Activated T-helper 2 cell treated with anti-CD3 and anti-CD28 coated beads, Interferon-gamma antibody, Interleukin-2, Interleukin-4, amounts not matched to agents 10 μg/mL and 5 μg/mL and 100 μg/mL, durations not matched to agents 14 hours and 24 hours and 36 hours (primary cell): ENCODE results near the gene SLC25A29. TPM values are rescaled to one million over a fixed set of nuclear protein-coding genes. Genes with fewer than 3 reads are reported as not detected.
"Not testable (repeated sequence)": the region's sequence is repeated elsewhere in the genome, so short reads cannot be mapped to it uniquely, and the experiment has no call there.

Experiments used
- DNase-seq: peaks from one replicate; pipeline ENCODE4 v3.0.0; 2021; ENCODE audit warnings: low spot score
- H3K27ac Mint-ChIP-seq: one replicate; pipeline ENCODE4 v1.8.0; 2021; ENCODE audit warnings: mixed read lengths
- H3K27me3 Mint-ChIP-seq: one replicate; pipeline ENCODE4 v1.8.0; 2021; ENCODE audit warnings: low read depth, mixed read lengths
- H3K36me3 Mint-ChIP-seq: one replicate; pipeline ENCODE4 v1.8.0; 2021; ENCODE audit warnings: low read depth, mixed read lengths
- H3K4me1 Mint-ChIP-seq: one replicate; pipeline ENCODE4 v1.8.0; 2021; ENCODE audit warnings: low read depth, mixed read lengths
- H3K4me3 Mint-ChIP-seq: one replicate; pipeline ENCODE4 v1.8.0; 2021; ENCODE audit warnings: low read depth, mild to moderate bottlenecking, moderate library complexity, mixed read lengths
- H3K9me3 Mint-ChIP-seq: one replicate; pipeline ENCODE4 v1.8.0; 2021; ENCODE audit warnings: mixed read lengths
- intact Hi-C: fragments of 100-400 bp; cut with micrococcal nuclease; formaldehyde crosslinking; loops from one replicate; pipeline ENCODE4 v1.15.1; 2023
- total RNA-seq: library from RNA; stranded (reverse); gene quantifications from 2 replicates; pipeline ENCODE4 v1.2.3, GENCODE V29; 2022

The SLC25A29 gene
- total RNA-seq, 1 donor from 2014 or later = 37.0 TPM

GRCh38 chr14:100302616-100303015 is 3.6 kb downstream of the SLC25A29 start:
- intact Hi-C loops = no loop called here
- no peak overlapping the region for H3K4me3 Mint-ChIP-seq

GRCh38 chr14:100299238-100299560 is 7.0 kb downstream of the SLC25A29 start:
- no peaks in the 10 kb centered on the region for H3K27me3 Mint-ChIP-seq
- H3K4me1 Mint-ChIP-seq = peaks cover 9% of the 10 kb centered on the region
- intact Hi-C loops = no loop called here
- H3K4me3 Mint-ChIP-seq = no peak overlapping the region
- H3K36me3 Mint-ChIP-seq = no peaks in the 10 kb centered on the region
- H3K27ac Mint-ChIP-seq = no peak overlapping the region
- H3K9me3 Mint-ChIP-seq = no peaks in the 10 kb centered on the region
- DNase-seq = no peak

More at GRCh38 chr14:100302616-100303015, 3.6 kb downstream of the SLC25A29 start:
- DNase-seq = no peak
- H3K36me3 Mint-ChIP-seq = no peaks in the 10 kb centered on the region
- H3K9me3 Mint-ChIP-seq = no peaks in the 10 kb centered on the region
- no peak overlapping the region for H3K27ac Mint-ChIP-seq
- peaks cover 16% of the 10 kb centered on the region for H3K4me1 Mint-ChIP-seq
- peaks cover 6% of the 10 kb centered on the region for H3K27me3 Mint-ChIP-seq

- intact Hi-C loops = no loop called here
- Mint-ChIP-seq H3K9me3 (no peaks in the 10 kb centered on the region), H3K4me3 (no peak overlapping the region), H3K4me1 (peaks cover 9% of the 10 kb centered on the region), H3K27me3 (no peaks in the 10 kb centered on the region), H3K36me3 (no peaks in the 10 kb centered on the region), H3K27ac (no peak overlapping the region)
- DNase-seq = no peak
Measured at GRCh38 chr14:100298551-100299237, 7.5 kb downstream of the SLC25A29 start.

GRCh38 chr14:100297320-100298300 is 8.6 kb downstream of the SLC25A29 start:
- Mint-ChIP-seq H3K27me3 (no peaks in the 10 kb centered on the region), H3K4me3 (no peak overlapping the region), H3K36me3 (no peaks in the 10 kb centered on the region), H3K9me3 (no peaks in the 10 kb centered on the region), H3K27ac (no peak overlapping the region), H3K4me1 (peaks cover 2% of the 10 kb centered on the region)
- DNase-seq = no peak
- intact Hi-C loops = no loop called here

GRCh38 chr14:100296729-100297128 is 9.5 kb downstream of the SLC25A29 start:
- H3K36me3 Mint-ChIP-seq, H3K27ac Mint-ChIP-seq, H3K4me1 Mint-ChIP-seq, DNase-seq, intact Hi-C loops, H3K9me3 Mint-ChIP-seq, H3K4me3 Mint-ChIP-seq, H3K27me3 Mint-ChIP-seq: not testable (repeated sequence)

- no peaks in the 10 kb centered on the region for H3K36me3 Mint-ChIP-seq
- H3K27ac Mint-ChIP-seq = no peak overlapping the region
- no peaks in the 10 kb centered on the region for H3K27me3 Mint-ChIP-seq
- H3K4me1 Mint-ChIP-seq = peaks cover 1% of the 10 kb centered on the region
- intact Hi-C loops = no loop called here
- no peak overlapping the region for H3K4me3 Mint-ChIP-seq
- no peak for DNase-seq
- H3K9me3 Mint-ChIP-seq = no peaks in the 10 kb centered on the region
Measured at GRCh38 chr14:100296106-100296651, 10.1 kb downstream of the SLC25A29 start.

- no peaks in the 10 kb centered on the region for H3K9me3 Mint-ChIP-seq
- DNase-seq = no peak
- peaks cover 1% of the 10 kb centered on the region for H3K4me1 Mint-ChIP-seq
- H3K4me3 Mint-ChIP-seq = no peak overlapping the region
- H3K27me3 Mint-ChIP-seq = no peaks in the 10 kb centered on the region
- no peak overlapping the region for H3K27ac Mint-ChIP-seq
- intact Hi-C loops = no loop called here
- no peaks in the 10 kb centered on the region for H3K36me3 Mint-ChIP-seq
Measured at GRCh38 chr14:100295376-100296105, 10.7 kb downstream of the SLC25A29 start.

- DNase-seq = no peak
Measured at GRCh38 chr14:100294963-100295330, 11.3 kb downstream of the SLC25A29 start.

GRCh38 chr14:100294213-100294962 is 11.9 kb downstream of the SLC25A29 start:
- H3K27ac Mint-ChIP-seq = no peak overlapping the region
- H3K4me3 Mint-ChIP-seq = no peak overlapping the region
- peaks cover 1% of the 10 kb centered on the region for H3K4me1 Mint-ChIP-seq
- no peaks in the 10 kb centered on the region for H3K9me3 Mint-ChIP-seq
- no peaks in the 10 kb centered on the region for H3K36me3 Mint-ChIP-seq
- intact Hi-C loops = no loop called here
- no peaks in the 10 kb centered on the region for H3K27me3 Mint-ChIP-seq
- DNase-seq = no peak

More at GRCh38 chr14:100294963-100295330, 11.3 kb downstream of the SLC25A29 start:
- intact Hi-C loops = no loop called here
- H3K9me3 Mint-ChIP-seq = no peaks in the 10 kb centered on the region
- peaks cover 1% of the 10 kb centered on the region for H3K4me1 Mint-ChIP-seq
- no peak overlapping the region for H3K27ac Mint-ChIP-seq
- H3K4me3 Mint-ChIP-seq = no peak overlapping the region
- H3K36me3 Mint-ChIP-seq = no peaks in the 10 kb centered on the region
- H3K27me3 Mint-ChIP-seq = no peaks in the 10 kb centered on the region

GRCh38 chr14:100293497-100294212 is 12.6 kb downstream of the SLC25A29 start:
- Mint-ChIP-seq H3K36me3 (no peaks in the 10 kb centered on the region), H3K4me1 (peaks cover 1% of the 10 kb centered on the region), H3K4me3 (no peak overlapping the region), H3K9me3 (no peaks in the 10 kb centered on the region), H3K27me3 (no peaks in the 10 kb centered on the region), H3K27ac (no peak overlapping the region)
- DNase-seq = no peak
- intact Hi-C loops = no loop called here

- Mint-ChIP-seq H3K36me3 (no peaks in the 10 kb centered on the region), H3K27ac (no peak overlapping the region), H3K9me3 (no peaks in the 10 kb centered on the region), H3K27me3 (no peaks in the 10 kb centered on the region), H3K4me1 (no peaks in the 10 kb centered on the region), H3K4me3 (no peak overlapping the region)
- intact Hi-C loops = no loop called here
- DNase-seq = no peak
Measured at GRCh38 chr14:100292776-100293461, 13.3 kb downstream of the SLC25A29 start.
